ENCODE data around the gene NPAS3.

Gene NPAS3

GRCh38 chr14:33834466-33835260 lies 896.0 kb downstream of the NPAS3 start:
- no peaks in the 10 kb centered on the region for H3K9me3 ChIP-seq (ENCODE audit: control insufficient read depth, insufficient read depth, low read depth, low read length)
- no peak overlapping the region for H3K27ac ChIP-seq (ENCODE audit: extremely low read depth, low read depth, low read length)
- H3K4me3 ChIP-seq (ENCODE audit: low read depth, low read length) = no peak overlapping the region
- no peaks in the 10 kb centered on the region for H3K4me1 ChIP-seq (ENCODE audit: control insufficient read depth, insufficient read depth, low read length)
- CTCF ChIA-PET = interaction anchor here (0.7 to 1.6 kb wide), 5 partner anchors 9 to 467 kb away, joined by 3 to 6 read pairs (median 3); no protein-coding TSS in a partner anchor
- TF ChIP-seq, protein P1, sequence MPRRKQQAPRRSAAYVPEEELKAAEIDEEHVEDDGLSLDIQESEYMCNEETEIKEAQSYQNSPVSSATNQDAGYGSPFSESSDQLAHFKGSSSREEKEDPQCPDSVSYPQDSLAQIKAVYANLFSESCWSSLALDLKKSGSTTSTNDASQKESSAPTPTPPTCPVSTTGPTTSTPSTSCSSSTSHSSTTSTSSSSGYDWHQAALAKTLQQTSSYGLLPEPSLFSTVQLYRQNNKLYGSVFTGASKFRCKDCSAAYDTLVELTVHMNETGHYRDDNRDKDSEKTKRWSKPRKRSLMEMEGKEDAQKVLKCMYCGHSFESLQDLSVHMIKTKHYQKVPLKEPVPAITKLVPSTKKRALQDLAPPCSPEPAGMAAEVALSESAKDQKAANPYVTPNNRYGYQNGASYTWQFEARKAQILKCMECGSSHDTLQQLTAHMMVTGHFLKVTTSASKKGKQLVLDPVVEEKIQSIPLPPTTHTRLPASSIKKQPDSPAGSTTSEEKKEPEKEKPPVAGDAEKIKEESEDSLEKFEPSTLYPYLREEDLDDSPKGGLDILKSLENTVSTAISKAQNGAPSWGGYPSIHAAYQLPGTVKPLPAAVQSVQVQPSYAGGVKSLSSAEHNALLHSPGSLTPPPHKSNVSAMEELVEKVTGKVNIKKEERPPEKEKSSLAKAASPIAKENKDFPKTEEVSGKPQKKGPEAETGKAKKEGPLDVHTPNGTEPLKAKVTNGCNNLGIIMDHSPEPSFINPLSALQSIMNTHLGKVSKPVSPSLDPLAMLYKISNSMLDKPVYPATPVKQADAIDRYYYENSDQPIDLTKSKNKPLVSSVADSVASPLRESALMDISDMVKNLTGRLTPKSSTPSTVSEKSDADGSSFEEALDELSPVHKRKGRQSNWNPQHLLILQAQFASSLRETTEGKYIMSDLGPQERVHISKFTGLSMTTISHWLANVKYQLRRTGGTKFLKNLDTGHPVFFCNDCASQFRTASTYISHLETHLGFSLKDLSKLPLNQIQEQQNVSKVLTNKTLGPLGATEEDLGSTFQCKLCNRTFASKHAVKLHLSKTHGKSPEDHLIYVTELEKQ (tag by site-specific recombination; IDR thresholded peaks at IDR 0.05; ENCODE audit: borderline replicate concordance) = no peak
- no peak for TF ChIP-seq MZF1 (tag by site-specific recombination; IDR thresholded peaks at IDR 0.05; ENCODE audit: borderline replicate concordance)
- no peak for TF ChIP-seq ZNF169 (tag by site-specific recombination; IDR thresholded peaks at IDR 0.05)
- no peak for TF ChIP-seq ZNF629 (tag by site-specific recombination; IDR thresholded peaks at IDR 0.05)
- no peak for TF ChIP-seq ZNF221 (tag by site-specific recombination; IDR thresholded peaks at IDR 0.05; ENCODE audit: borderline replicate concordance)
- TF ChIP-seq ZNF239 (tag by site-specific recombination; IDR thresholded peaks at IDR 0.05) = no peak
- TF ChIP-seq, protein P2, sequence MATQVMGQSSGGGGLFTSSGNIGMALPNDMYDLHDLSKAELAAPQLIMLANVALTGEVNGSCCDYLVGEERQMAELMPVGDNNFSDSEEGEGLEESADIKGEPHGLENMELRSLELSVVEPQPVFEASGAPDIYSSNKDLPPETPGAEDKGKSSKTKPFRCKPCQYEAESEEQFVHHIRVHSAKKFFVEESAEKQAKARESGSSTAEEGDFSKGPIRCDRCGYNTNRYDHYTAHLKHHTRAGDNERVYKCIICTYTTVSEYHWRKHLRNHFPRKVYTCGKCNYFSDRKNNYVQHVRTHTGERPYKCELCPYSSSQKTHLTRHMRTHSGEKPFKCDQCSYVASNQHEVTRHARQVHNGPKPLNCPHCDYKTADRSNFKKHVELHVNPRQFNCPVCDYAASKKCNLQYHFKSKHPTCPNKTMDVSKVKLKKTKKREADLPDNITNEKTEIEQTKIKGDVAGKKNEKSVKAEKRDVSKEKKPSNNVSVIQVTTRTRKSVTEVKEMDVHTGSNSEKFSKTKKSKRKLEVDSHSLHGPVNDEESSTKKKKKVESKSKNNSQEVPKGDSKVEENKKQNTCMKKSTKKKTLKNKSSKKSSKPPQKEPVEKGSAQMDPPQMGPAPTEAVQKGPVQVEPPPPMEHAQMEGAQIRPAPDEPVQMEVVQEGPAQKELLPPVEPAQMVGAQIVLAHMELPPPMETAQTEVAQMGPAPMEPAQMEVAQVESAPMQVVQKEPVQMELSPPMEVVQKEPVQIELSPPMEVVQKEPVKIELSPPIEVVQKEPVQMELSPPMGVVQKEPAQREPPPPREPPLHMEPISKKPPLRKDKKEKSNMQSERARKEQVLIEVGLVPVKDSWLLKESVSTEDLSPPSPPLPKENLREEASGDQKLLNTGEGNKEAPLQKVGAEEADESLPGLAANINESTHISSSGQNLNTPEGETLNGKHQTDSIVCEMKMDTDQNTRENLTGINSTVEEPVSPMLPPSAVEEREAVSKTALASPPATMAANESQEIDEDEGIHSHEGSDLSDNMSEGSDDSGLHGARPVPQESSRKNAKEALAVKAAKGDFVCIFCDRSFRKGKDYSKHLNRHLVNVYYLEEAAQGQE (tag by site-specific recombination; IDR thresholded peaks at IDR 0.05) = no peak
- TF ChIP-seq, protein P3, sequence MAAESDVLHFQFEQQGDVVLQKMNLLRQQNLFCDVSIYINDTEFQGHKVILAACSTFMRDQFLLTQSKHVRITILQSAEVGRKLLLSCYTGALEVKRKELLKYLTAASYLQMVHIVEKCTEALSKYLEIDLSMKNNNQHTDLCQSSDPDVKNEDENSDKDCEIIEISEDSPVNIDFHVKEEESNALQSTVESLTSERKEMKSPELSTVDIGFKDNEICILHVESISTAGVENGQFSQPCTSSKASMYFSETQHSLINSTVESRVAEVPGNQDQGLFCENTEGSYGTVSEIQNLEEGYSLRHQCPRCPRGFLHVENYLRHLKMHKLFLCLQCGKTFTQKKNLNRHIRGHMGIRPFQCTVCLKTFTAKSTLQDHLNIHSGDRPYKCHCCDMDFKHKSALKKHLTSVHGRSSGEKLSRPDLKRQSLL (tag by site-specific recombination; IDR thresholded peaks at IDR 0.05) = no peak
- TF ChIP-seq ZNF513 (tag by site-specific recombination; IDR thresholded peaks at IDR 0.05) = no peak
- no peak for TF ChIP-seq ZNF26 (tag by site-specific recombination; IDR thresholded peaks at IDR 0.05)
- TF ChIP-seq PATZ1 (tag by site-specific recombination; IDR thresholded peaks at IDR 0.05) = no peak
- TF ChIP-seq HOXC10 (CRISPR knock-in tag; IDR thresholded peaks at IDR 0.05) = no peak
- no peak for TF ChIP-seq ZNF133 (tag by site-specific recombination; IDR thresholded peaks at IDR 0.05)
- no peak for TF ChIP-seq ZNF707 (tag by site-specific recombination; IDR thresholded peaks at IDR 0.05)
- TF ChIP-seq MEIS1 (CRISPR knock-in tag; IDR thresholded peaks at IDR 0.05; ENCODE audit: borderline replicate concordance) = no peak
- POLR2A ChIA-PET = no interaction called here
- no peaks in the 10 kb centered on the region for H3K36me3 ChIP-seq (ENCODE audit: control insufficient read depth in 2 of 2, insufficient read depth in 1 of 2, low read length in 2 of 2)
